Cortex of kidney (tissue), 1 donor: Measurements from ENCODE around the gene CAMK2N2.

Source experiments
- DNase-seq: peaks from one replicate; lab custom pipeline; 2025; lab: John Stamatoyannopoulos, UW

The CAMK2N2 gene

DNA sequence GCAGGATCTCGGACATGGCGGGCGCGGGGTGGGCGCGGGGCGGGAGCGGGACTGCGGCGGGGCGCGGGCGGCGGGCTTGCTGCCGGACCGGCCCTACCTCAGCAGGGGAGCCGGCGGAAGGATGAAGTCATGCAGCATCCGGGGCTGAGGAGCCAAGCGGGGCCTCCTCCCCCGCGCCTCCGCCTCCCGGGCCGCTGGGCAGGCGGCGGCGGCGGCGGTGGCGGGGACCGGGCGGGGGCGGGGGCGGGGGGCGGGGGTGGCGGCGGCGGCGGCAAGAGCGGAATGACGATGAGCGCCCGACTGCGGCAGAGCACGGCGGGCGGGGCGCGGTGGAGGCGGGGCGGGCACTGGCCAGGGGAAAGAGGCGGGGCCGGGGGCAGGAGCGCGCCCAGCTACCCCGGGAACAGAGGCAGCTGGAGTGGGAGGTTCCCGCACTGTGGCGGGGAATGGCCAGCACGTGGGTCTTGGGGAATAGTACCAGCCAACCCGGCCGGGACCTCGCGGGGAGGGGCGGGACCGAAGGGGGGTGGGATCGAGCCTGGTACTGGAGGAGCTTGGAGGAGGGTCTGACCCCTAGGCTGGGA, at the start of gene CAMK2N2:
CAMK2N2 (minus strand) TSS at position 284 of the 584 bp plus-strand sequence; CDS start at position 16, 268 bp downstream.
- no peak for DNase-seq

DNA sequence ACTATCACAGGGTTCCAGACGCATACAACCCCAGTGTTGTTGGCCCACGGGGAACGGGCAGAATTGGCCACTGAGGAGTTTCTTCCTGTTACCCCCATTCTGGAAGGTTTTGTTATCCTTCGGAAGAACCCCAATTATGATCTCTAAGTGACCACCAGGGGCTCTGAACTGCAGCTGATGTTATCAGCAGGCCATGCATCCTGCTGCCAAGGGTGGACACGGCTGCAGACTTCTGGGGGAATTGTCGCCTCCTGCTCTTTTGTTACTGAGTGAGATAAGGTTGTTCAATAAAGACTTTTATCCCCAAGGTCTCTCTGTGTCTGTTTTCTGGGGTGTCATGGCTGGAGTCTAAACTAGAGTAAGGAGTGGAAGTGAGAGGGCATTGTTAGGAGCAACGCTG, 47.4 kb upstream of the CAMK2N2 start:
- no peak for DNase-seq

DNA sequence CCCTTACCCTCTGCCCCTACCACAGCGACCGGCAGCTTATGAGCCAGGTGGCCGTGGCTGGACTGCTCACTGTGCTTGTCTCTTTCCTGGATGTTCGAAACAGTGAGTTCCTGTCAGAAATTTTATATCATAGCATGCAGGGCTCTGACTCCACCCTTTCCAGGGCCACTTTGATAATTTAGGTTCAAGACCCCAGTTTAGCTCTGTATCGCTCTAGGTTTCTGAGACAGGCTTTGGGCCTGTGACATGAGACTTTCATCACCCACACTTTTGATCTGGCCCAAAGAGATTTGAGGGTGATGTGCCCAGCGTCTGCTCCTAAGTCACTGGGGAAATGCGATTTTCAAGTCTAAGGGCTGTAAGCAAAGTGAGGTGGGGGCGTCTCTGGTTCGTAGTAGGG, 46.6 kb upstream of the CAMK2N2 start:
- DNase-seq: no peak

DNA sequence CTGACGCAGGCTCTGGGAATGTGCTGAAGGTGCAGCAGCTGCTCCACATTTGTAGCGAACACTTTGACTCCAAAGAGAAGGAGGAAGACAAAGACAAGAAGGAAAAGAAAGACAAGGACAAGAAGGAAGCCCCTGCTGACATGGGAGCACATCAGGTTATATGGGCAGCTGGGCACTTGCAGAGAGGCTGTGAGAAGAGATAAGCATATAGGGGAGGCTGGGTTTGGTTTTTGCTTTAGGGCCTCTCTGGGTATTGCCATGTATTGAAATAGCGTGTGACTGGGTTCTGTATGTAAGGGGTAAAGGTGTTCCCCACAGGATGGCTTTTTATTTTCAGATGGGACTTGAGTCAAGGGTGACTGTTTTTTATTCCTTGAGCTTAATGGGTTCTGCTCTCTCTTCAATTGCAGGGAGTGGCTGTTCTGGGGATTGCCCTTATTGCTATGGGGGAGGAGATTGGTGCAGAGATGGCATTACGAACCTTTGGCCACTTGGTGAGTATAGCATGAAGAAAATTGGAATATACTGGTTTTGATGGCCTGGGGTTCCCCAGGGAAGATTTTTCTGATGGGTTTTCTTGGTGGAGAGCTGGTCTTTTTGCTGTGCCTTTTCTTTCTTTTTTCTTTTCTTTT, 45.1 kb upstream of the CAMK2N2 start:
- no peak for DNase-seq

DNA sequence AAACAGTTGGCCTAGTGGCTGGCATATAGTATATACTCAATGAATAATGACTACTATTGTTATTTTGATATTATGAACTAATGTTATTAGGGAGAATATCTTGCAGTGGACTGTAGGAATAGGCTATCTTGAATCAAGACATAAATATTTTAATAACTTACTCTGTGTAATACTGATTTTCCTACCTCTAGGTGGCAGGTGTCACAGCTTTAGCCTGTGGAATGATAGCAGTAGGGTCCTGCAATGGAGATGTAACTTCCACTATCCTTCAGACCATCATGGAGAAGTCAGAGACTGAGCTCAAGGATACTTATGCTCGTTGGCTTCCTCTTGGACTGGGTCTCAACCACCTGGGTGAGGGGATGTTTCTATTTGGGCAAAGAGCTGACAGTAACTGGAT, 44.2 kb upstream of the CAMK2N2 start:
- DNase-seq: no peak

DNA sequence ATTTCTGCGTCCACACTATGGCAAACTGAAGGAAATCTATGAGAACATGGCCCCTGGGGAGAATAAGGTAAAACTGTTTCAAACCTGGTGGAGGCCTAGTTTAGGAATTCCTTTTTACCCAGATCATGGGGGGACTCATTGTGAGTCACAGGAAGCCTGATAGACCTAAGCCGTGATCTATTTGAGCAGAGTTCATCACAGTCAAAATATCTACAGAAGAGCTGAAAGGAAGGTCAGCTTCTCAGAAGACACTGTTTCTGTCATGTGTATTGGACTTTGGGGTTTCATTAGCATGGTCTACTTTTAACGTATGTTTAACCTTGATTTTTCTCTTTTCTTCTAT, 39.0 kb upstream of the CAMK2N2 start:
- no peak for DNase-seq

DNA sequence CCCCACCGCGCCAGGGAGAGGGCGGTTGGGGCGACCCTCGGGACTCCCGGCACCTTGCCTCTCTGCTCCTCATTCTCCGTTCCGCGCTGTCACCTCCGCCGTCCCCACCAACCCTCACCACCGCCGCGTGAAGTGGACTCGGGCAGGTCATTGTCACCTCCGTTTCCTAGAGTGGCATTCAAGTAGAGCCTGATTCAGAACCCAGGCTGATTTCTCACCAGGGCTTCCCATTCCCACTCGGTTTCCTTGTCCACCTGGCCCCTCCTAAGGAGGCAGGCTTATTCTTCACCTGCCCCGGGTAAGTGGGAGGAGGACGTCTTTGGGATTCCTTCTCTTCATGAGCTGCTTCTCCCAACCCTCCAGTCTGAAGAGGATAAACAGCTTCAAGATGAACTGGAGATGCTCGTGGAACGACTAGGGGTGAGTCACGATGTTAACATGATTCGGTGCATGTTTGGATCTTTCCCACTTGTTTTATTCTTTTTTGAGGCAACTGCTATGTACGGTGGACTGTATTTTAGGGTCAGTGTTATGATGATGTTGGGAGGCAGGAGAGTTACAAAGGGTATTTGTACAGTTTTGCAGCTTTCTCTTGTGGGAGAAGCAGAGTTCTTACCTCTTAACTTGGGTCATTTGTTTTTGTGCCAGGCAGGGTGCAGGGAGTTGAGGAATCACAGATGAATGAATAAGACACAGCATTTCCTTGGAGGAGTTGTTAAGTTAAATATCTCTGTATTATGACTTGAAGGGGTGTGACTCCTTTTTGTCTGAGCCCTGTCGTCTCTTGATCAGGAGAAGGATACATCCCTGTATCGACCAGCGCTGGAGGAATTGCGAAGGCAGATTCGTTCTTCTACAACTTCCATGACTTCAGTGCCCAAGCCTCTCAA, 38.4 kb upstream of the CAMK2N2 start:
- no peak for DNase-seq

DNA sequence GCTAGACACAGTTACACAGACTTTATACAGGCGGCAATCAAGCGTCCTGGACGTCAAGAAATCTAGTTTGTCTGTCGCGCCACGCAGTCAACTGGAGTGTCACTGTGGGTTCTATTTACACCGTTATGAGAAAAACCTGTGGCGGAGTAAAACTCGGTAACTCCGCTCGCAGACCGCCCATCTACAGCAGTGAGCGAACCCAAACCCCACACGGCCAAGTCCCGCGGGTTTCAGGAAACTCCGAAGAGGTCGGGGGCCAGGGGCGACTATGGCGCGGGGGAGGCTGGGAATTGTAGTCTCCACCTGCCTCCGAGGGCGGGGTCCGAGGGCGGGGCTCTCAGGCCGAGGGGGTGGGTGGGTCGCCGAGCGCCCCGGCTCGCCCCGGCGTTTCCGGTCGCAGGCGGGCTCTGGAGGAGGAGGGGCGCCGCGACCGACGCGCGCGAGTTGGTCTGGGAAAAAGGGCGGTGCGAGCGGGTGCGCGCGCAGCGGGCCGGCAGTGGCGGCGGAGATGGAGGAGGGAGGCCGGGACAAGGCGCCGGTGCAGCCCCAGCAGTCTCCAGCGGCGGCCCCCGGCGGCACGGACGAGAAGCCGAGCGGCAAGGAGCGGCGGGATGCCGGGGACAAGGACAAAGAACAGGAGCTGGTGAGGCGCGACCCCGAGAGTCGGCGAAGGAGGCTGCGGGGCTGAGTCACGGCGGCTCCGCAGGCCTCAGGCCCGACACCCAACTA, 37.6 kb upstream of the CAMK2N2 start, which contains the start of gene PSMD2:
PSMD2 (plus strand) TSS at position 483 of the 729 bp plus-strand sequence; CDS start at position 509, 26 bp downstream.
- peak; percentile 86 for DNase-seq

DNA sequence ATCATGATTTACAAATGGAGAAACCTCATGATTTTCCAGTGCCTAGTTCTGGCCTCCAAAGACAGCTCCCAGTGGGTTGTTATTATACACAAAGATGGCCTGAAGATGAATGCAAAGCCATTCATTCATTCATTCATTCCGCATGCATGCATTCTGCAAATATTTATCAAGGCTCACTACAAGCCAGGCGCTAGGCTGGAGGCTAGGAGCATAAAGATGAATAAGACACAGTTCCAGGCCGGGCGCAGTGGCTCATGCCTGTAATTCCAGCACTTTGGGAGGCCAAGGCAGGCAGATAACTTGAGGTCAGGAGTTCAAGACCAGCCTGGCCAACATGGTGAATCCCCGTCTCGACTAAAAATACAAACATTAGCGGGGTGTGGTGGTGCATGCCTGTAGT, 35.3 kb upstream of the CAMK2N2 start:
- no peak for DNase-seq

DNA sequence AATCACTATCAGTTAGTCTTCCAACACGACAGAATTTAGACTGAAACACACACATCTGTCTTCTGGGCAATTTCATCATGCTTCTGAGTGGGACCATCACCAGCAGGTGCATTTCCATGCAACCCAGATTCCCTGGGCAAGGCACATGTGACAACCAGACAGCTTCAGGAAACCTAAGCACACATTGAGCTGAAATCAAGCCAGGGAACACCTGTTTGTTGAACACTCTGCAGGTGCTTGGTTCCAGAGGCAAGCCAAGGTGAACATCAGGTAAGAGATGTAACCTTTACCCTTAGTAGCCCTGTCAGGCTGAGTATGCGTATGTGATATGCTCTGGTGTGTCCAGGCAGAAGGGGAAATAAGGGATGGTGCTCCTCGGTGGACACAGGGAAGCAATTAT, 34.4 kb upstream of the CAMK2N2 start:
- DNase-seq: no peak

DNA sequence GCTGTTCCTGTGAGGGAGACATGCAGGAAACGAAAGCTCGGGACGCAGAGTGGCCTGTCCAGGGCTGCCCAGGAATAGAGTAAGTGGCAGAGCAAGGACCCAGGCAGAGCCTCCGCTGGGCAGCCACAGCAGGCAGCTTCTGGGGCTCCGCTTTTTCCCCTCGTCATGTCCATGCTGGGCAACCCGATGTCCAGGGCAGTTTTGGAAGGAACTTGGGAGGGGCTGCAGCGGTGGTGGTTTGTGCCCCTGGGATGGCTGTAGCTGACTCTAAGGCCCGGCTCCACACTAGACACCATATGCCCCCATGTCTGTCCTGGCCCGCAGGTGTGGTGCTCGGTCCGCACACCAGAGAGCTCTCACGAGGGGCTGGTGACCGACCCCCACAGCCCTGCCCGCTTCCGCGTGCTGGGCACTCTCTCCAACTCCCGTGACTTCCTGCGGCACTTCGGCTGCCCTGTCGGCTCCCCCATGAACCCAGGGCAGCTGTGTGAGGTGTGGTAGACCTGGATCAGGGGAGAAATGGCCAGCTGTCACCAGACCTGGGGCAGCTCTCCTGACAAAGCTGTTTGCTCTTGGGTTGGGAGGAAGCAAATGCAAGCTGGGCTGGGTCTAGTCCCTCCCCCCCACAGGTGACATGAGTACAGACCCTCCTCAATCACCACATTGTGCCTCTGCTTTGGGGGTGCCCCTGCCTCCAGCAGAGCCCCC, 30.5 kb upstream of the CAMK2N2 start:
- DNase-seq: no peak

DNA sequence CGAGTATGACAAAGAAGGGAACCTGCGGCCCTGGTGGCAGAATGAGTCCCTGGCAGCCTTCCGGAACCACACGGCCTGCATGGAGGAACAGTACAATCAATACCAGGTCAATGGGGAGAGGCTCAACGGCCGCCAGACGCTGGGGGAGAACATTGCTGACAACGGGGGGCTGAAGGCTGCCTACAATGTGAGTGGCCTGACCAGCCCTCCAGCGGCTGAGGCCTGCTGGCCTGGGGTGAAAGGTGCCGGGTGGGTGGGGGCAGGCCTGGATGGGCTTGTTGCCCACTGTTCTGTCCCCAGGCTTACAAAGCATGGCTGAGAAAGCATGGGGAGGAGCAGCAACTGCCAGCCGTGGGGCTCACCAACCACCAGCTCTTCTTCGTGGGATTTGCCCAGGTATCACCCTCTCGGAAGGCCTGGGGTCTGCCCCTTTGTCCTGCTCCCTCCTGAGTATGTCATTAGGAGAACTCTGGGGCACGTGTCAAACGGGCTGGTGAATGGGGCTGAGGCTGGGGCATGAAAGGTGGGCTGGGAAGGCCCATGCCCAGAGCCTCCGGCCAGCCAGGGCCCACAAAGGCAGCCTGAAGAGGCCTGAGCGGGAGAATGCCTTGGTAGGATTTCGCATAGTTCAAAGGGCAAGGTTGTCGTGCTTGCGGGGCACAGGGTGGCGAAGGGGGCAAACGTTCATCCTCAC, 29.8 kb upstream of the CAMK2N2 start:
- no peak for DNase-seq

DNA sequence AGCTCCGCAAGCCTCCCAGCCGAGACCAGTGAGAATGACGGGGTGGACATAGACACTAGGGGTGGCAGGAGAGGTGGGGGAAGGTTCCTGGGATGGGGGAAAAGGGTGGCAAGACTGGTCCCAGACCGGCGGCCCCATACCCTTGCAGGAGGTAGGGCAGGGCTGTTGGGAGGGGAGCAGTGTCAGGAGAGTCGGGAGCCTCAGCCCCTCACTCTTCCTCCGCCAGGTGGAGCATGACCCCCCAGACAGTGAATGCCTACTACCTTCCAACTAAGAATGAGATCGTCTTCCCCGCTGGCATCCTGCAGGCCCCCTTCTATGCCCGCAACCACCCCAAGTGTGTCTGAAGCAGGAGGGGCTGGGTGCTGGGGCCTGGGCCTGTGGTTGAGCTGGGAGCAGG, 29.0 kb upstream of the CAMK2N2 start:
- DNase-seq: no peak

DNA sequence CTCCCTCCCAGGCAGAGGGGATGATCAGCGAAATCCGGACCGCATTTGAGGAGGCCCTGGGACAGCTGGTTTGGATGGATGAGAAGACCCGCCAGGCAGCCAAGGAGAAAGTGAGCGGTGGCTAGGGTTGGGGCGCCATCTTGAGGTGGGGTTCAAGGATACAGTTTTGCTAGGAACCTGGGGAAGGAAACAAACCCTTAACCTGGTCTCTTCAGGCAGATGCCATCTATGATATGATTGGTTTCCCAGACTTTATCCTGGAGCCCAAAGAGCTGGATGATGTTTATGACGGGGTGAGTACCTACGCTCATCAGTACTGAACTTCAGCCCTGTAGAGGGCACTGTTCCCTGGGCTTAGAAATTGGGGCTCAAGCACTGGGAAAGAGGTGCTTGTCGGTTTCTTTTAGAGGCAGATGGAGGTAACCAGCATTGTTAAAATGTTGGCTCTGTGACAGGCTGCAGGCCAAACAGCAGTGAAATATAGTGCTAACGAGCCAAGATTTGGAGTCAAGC, 28.1 kb upstream of the CAMK2N2 start:
- no peak for DNase-seq

DNA sequence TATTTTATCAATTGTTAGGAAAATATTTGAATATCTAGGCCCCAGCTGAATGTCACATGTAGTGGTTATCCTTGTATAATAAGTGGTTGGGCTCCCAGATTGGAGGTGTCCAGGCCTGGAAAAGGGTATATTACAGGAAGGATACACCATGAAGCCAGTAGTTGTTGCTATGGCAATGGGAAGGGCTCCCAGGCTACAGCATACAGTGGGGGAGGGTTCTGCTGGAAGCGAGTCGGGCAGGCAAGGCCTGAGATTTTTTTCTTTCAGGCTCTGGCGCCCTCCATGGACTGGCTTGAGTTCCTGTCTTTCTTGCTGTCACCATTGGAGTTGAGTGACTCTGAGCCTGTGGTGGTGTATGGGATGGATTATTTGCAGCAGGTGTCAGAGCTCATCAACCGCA, 23.3 kb upstream of the CAMK2N2 start:
- DNase-seq: no peak

DNA sequence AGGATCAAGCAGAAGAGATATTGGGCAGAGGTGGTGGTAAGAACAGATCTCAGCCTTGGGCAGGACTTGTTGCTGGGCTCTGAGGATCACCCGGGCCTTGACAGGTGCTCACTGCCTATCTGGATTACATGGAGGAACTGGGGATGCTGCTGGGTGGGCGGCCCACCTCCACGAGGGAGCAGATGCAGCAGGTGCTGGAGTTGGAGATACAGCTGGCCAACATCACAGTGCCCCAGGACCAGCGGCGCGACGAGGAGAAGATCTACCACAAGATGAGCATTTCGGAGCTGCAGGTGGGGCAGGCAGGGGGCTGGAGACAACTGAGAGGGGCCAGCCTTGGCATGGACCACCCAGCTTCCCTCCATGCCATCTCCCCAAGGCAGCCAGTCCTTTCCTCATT, 22.3 kb upstream of the CAMK2N2 start:
- no peak for DNase-seq

DNA sequence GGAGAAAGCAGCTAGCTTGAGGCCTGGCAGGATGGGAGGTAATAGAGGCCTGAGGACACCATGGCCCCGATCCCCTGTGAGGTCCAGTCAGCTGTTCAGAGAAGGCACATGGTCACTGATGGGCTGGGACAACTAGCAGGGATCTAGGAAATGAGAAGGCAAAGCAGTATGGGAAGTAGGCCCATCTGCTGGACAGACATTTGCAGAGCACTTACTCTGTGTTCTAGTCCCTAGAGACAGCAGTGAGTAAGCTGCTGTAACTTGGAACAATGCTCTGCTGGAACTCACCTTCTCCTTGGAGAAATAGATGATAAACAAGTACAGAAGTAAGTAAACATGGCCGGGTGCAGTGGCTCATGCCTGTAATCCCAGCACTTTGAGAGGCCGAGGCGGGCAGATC, 21.6 kb upstream of the CAMK2N2 start:
- DNase-seq: no peak

DNA sequence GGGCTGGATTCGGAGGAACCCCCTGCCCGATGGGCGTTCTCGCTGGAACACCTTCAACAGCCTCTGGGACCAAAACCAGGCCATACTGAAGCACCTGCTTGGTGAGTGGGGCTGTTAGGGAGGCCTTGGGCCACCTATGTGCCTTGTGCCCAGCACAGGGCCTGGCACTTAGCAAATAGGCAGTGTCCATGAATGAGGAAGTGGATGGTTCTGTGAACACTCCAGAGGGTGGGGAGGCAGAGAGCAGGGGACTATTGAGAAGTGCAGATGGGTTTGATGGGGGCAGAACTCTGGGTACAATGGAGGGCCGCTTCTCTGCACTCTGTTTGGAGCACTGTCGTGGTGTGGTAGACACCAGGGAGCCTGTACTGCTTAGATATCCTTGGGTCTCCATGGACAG, 16.0 kb upstream of the CAMK2N2 start:
- DNase-seq: no peak

DNA sequence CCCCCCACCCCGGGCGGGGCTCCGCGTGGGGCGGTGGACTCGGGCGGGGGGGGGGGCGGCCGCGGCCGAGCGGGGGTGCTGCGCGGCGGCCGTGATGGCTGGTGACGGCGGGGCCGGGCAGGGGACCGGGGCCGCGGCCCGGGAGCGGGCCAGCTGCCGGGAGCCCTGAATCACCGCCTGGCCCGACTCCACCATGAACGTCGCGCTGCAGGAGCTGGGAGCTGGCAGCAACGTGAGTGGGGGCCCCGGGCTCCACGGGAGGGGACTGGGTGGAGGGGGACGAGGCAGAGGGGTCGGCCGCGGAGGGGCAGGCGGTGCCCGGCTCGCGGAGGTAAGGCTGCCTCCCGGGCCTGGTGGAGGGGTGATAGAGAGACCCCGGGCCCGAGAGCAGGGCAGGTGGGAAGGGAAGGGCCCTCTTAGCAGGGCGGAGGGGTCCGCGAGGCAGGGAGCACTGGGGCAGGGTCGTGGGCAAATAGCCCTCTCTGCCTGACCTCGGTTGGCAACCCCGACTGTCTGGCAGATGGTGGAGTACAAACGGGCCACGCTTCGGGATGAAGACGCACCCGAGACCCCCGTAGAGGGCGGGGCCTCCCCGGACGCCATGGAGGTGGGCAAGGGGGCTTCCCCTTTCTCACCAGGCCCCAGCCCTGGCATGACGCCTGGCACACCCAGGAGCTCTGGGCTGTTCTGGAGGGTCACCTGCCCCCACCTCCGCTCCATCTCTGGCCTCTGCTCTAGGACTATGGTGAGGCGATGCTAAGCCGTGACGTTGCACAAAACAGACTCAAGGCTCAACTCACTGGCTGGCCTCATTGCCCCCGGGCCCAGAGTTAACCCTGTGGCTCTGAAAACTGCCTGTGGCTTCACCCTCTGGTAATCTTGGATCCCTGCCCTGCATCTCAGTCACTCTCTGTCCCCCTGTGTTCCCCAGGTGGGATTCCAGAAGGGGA, 14.9 kb upstream of the CAMK2N2 start, which contains the start of gene ECE2:
ECE2 (plus strand) TSS at position 62 of the 950 bp plus-strand sequence; CDS start at position 194, 132 bp downstream.
- DNase-seq: no peak

DNA sequence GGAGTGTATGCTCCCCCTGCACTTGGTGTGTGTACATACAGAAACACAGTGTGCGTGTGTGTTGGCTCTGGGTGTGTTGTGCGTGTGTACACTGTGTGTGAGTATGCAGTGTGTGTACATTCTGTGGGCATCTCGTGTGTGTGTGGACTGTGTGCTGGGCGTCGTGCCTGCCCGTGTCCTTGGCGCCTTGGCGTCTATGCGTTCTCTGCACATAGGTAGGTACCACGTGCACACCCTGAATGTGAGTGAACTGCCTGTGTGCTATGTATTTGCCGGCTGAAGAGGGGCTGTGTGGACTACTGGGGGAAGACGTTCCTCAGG, 14.0 kb upstream of the CAMK2N2 start:
- no peak for DNase-seq
